ENCODE measurements around the gene UCN. TPM values are rescaled to one million over a fixed set of nuclear protein-coding genes. Genes with fewer than 3 reads are reported as not detected.
"Not testable (repeated sequence)": the region's sequence is repeated elsewhere in the genome, so short reads cannot be mapped to it uniquely, and the experiment has no call there.

UCN gene
- total RNA-seq, 1 donor from 2014 or later: 1.2 TPM

- Mint-ChIP-seq H3K4me1 (ENCODE audit: low read depth) (peaks cover 9% of the 10 kb centered on the region), H3K27me3 (ENCODE audit: low read depth) (peaks cover 13% of the 10 kb centered on the region), H3K27ac (ENCODE audit: unreplicated experiment) (no peak overlapping the region), H3K9me3 (ENCODE audit: low read depth) (no peaks in the 10 kb centered on the region), H3K36me3 (ENCODE audit: low read depth) (peaks cover 15% of the 10 kb centered on the region), H3K4me3 (ENCODE audit: unreplicated experiment) (no peak overlapping the region)
- TF ChIP-seq CTCF (IDR thresholded peaks at IDR 0.05): no peak
- no peak for DNase-seq (ENCODE audit: low spot score)
Measured at GRCh38 chr2:27306573-27307286, 1.5 kb downstream of the UCN start.

- TF ChIP-seq CTCF (IDR thresholded peaks at IDR 0.05): no peak
- no peak overlapping the region for H3K4me3 Mint-ChIP-seq (ENCODE audit: unreplicated experiment)
- H3K9me3 Mint-ChIP-seq (ENCODE audit: low read depth): no peaks in the 10 kb centered on the region
- peaks cover 9% of the 10 kb centered on the region for H3K36me3 Mint-ChIP-seq (ENCODE audit: low read depth)
- H3K27me3 Mint-ChIP-seq (ENCODE audit: low read depth): peaks cover 13% of the 10 kb centered on the region
- H3K4me1 Mint-ChIP-seq (ENCODE audit: low read depth): peaks cover 9% of the 10 kb centered on the region
- DNase-seq (ENCODE audit: low spot score): peak; percentile 92
- H3K27ac Mint-ChIP-seq (ENCODE audit: unreplicated experiment): no peak overlapping the region
Measured at GRCh38 chr2:27306136-27306535, 2.1 kb downstream of the UCN start.

GRCh38 chr2:27305516-27305915 is 2.7 kb downstream of the UCN start:
- TF ChIP-seq CTCF (IDR thresholded peaks at IDR 0.05): no peak
- Mint-ChIP-seq H3K4me3 (ENCODE audit: unreplicated experiment) (no peak overlapping the region), H3K36me3 (ENCODE audit: low read depth) (peaks cover 9% of the 10 kb centered on the region), H3K27ac (ENCODE audit: unreplicated experiment) (no peak overlapping the region), H3K9me3 (ENCODE audit: low read depth) (no peaks in the 10 kb centered on the region), H3K4me1 (ENCODE audit: low read depth) (peaks cover 9% of the 10 kb centered on the region), H3K27me3 (ENCODE audit: low read depth) (peaks cover 13% of the 10 kb centered on the region)
- no peak for DNase-seq (ENCODE audit: low spot score)

- Mint-ChIP-seq H3K27me3 (ENCODE audit: low read depth) (peaks cover 13% of the 10 kb centered on the region), H3K4me1 (ENCODE audit: low read depth) (peaks cover 9% of the 10 kb centered on the region), H3K36me3 (ENCODE audit: low read depth) (peaks cover 4% of the 10 kb centered on the region), H3K27ac (ENCODE audit: unreplicated experiment) (no peak overlapping the region), H3K4me3 (ENCODE audit: unreplicated experiment) (no peak overlapping the region), H3K9me3 (ENCODE audit: low read depth) (no peaks in the 10 kb centered on the region)
- DNase-seq (ENCODE audit: low spot score): no peak
- TF ChIP-seq CTCF (IDR thresholded peaks at IDR 0.05): no peak
Measured at GRCh38 chr2:27304488-27305240, 3.6 kb downstream of the UCN start.

- H3K4me3 Mint-ChIP-seq (ENCODE audit: unreplicated experiment): peak overlapping the region; percentile 33
- no peak overlapping the region for H3K27ac Mint-ChIP-seq (ENCODE audit: unreplicated experiment)
- no peaks in the 10 kb centered on the region for H3K36me3 Mint-ChIP-seq (ENCODE audit: low read depth)
- no peaks in the 10 kb centered on the region for H3K9me3 Mint-ChIP-seq (ENCODE audit: low read depth)
- peak; percentile 96 for TF ChIP-seq CTCF (IDR thresholded peaks at IDR 0.05)
- peaks cover 18% of the 10 kb centered on the region for H3K27me3 Mint-ChIP-seq (ENCODE audit: low read depth)
- H3K4me1 Mint-ChIP-seq (ENCODE audit: low read depth): peaks cover 5% of the 10 kb centered on the region
- DNase-seq (ENCODE audit: low spot score): no peak
Measured at GRCh38 chr2:27303093-27304025, 4.9 kb downstream of the UCN start.

- not testable (repeated sequence) for H3K4me1 Mint-ChIP-seq (ENCODE audit: low read depth); H3K9me3 Mint-ChIP-seq (ENCODE audit: low read depth); H3K36me3 Mint-ChIP-seq (ENCODE audit: low read depth); DNase-seq (ENCODE audit: low spot score); H3K4me3 Mint-ChIP-seq (ENCODE audit: unreplicated experiment); H3K27ac Mint-ChIP-seq (ENCODE audit: unreplicated experiment)
- peaks cover 24% of the 10 kb centered on the region for H3K27me3 Mint-ChIP-seq (ENCODE audit: low read depth)
Measured at GRCh38 chr2:27300606-27301005, 7.6 kb downstream of the UCN start.

All from chondrocyte (in vitro differentiated cells).